Stimulated activated CD4-positive, alpha-beta T cell treated with anti-CD3 and anti-CD28 coated beads, TNF-alpha, amount 100 ng/mL, for 48 hours (primary cell): ENCODE data around the gene ZW10.
"Not testable (repeated sequence)": the region's sequence is repeated elsewhere in the genome, so short reads cannot be mapped to it uniquely, and the experiment has no call there.

Experiments used
- DNase-seq, 3 donors: peaks; one replicate each; pipeline ENCODE4 v3.0.0-alpha.2; 2020; ENCODE audit warnings: low read depth in 3 of 3

ZW10 gene

DNA sequence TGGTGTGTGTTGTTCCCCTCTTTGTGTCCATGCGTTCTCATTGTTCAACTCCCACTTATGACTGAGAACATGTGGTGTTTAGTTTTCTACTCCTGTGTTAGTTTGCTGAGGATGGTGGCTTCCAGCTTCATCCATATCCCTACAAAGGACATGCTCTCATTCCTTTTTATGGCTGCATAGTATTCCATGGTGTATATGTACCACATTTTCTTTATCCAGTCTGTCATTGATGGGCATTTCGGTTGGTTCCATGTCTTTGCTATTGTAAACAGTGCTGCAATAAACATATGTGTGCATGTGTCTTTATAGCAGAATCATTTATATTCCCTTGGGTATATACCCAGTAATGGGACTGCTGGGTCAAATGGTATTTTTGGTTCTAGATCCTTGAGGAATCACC is 10.5 kb downstream of the ZW10 start:
- DNase-seq, result not testable (repeated sequence)

GRCh38 chr11:113760241-113760640 is 13.3 kb downstream of the ZW10 start:
- no peak for DNase-seq

DNA sequence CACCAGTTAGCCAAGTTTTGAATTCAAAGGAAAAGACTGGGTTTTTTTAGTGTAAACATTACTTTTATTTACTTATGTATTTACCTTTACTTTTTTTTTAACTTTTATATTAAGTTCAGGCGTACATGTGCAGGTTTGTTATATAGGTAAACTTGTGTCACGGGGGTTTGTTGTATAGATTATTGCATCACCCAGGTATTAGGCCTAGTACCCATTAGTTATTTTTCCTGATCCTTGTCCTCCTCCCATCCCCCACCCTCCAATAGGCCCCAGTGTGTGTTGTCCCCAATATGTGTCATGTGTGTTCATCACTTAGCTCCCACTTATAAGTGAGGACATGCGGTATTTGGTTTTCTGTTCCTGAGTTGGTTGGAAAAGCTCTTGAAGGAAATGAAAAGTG is 20.6 kb downstream of the ZW10 start:
- no peak for DNase-seq

- no peak for DNase-seq
These were observed 37.2 kb downstream of the ZW10 start for GRCh38 chr11:113736323-113736722.

- no peak for DNase-seq
These were observed 41.4 kb downstream of the ZW10 start for GRCh38 chr11:113732092-113732491.

GRCh38 chr11:113730887-113731726 is 42.4 kb downstream of the ZW10 start:
- no peak for DNase-seq

- no peak for DNase-seq
These were observed 44.0 kb downstream of the ZW10 start for GRCh38 chr11:113729456-113729855.

DNA sequence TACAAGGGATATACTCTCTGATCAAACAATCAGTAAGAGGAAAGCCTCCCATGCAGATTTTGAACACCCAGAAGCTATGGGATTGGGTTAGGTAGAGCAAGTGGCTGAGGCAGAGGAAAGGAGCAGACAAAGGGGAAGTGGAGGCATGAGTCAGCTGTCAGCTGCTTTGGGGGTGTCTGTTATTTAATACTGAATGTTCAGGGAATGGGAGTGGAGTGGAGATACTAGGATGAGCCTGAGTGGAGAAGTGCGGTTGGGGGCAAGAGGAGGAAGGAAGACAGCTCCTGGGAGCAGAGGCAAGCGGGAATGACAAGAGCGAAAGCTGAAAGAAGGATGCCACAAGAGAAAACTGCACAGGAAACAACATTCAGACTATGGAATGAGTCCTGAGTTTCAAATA is 44.7 kb downstream of the ZW10 start:
- DNase-seq, result no peak

GRCh38 chr11:113725913-113726312 is 47.6 kb downstream of the ZW10 start:
- DNase-seq, result no peak

- no peak for DNase-seq
These were observed 48.1 kb downstream of the ZW10 start for GRCh38 chr11:113725407-113725806.

DNA sequence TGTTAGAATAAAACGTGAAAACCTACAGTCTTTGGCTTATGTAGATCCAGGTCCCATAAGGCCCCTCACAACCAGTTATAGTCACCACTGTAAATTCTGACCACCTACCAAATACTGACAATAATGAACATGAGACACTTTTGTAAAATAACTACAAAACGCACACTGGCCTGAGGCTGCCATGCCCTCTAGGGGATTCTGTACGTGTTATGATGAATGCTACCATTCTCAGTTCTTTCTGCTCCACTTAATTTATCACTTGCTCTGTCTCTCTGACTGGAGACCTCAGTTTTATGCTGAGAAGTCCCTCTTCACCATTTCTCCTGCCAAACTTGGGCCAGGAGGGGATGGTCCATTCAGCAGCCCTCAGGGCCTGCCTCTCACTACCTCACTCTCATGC is 48.7 kb downstream of the ZW10 start:
- DNase-seq, result no peak

GRCh38 chr11:113723787-113724186 is 49.7 kb downstream of the ZW10 start:
- no peak for DNase-seq

DNA sequence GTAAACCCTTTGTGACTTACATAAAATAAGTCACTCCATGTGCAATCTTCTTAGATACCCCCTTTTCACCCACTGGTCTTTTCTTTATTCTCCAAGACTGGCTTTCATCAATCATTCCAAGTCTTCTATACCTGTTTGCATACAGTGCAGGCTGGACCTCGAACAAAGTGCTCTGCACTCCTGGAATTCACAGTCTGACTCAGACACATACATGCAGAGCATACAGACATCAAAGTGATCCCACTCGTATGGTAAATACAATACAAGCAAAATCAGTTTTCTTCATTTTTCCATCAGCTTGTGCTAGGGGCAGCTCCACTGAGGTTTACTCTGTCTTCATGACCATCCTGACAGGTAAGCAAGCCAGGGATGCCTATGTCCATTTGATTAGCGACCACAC is 50.6 kb downstream of the ZW10 start:
- no peak for DNase-seq

- DNase-seq, result no peak
These were observed 51.3 kb downstream of the ZW10 start for GRCh38 chr11:113722221-113722620.

DNA sequence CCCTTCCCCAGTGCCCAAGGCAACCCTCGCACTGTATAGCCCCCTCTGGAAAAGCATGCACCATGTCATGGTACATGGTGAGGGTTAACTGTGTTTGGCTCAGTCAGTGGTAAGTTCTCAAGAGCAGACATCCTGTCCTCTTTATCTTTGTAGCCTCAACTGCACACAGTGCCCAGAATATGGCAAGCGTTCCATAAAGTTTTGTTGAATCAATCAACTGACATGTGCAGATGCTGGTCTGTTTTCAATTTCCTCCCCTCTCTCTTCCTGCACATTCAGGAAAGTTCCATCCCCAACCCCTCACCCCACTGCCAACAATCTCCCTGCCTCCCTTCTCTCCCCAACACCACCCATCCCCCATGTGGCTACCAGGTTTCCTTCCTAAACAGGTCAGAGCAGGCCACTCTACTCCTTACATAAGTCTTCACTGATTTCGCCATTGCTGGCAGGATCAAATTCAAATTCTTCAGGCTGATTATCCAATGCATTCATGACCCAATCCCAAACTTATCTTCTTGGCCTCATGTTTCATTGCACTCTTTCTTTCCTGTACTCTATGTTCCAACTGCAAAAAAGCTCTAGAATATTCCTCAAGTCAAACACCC is 51.9 kb downstream of the ZW10 start:
- DNase-seq, result no peak

GRCh38 chr11:113720478-113720877 is 53.0 kb downstream of the ZW10 start:
- DNase-seq, result not testable (repeated sequence)

GRCh38 chr11:113715882-113716625 is 57.4 kb downstream of the ZW10 start:
- DNase-seq, result no peak

DNA sequence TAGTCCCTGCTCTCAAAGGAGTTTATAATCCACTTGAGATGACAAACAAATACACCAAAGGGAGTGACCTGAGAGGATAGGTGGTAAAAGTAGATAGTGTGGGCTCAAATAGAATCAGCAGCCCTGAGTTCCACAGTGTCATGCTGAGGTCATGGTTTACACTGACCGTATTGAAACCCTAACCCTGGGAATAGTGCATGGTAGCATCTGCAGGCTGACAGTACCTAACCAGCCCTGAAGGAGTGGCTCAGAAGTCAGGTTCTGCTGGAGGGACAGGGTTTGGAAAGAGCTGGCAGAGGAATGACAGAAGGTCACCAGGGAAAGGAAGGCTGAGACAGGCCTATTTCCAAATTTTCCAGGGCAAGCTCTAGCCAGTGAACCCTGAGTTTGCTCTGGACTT is 58.2 kb downstream of the ZW10 start:
- DNase-seq, result no peak

GRCh38 chr11:113710989-113711388 is 62.5 kb downstream of the ZW10 start:
- DNase-seq, result no peak

GRCh38 chr11:113705871-113706655 is 67.4 kb downstream of the ZW10 start, which contains the start of gene TMPRSS5:
Gene TMPRSS5 (minus strand): TSS chr11:113706308. CDS start chr11:113706224, 84 bp downstream.
- DNase-seq, result no peak

- not testable (repeated sequence) for DNase-seq
These were observed 69.9 kb downstream of the ZW10 start for GRCh38 chr11:113703551-113703950.

GRCh38 chr11:113701491-113701890 is 72.0 kb downstream of the ZW10 start:
- no peak for DNase-seq
